CD4-positive, CD25-positive, alpha-beta regulatory T cell (primary cell): ENCODE measurements around the gene CALM3. TPM values are rescaled to one million over a fixed set of nuclear protein-coding genes. Genes with fewer than 3 reads are reported as not detected.

ENCODE experiments used
- ATAC-seq, 2 donors: fragments of 150-1000 bp; cut with Tn5 transposase; one replicate each; pipeline ENCODE4 v1.10.0; 2021; ENCODE audit warnings: low read depth in 2 of 2, moderate number of reproducible peaks in 2 of 2, moderate library complexity in 1 of 2
- DNase-seq, 3 donors: peaks; one replicate each; pipeline versions ENCODE4 v3.0.0 to v3.0.0-alpha.2; 2012 to 2022; ENCODE audit warnings: mixed read lengths in 1 of 3
- H3K27ac ChIP-seq: one replicate; pipeline ENCODE4 v1.7.0; 2013; ENCODE audit warnings: mild to moderate bottlenecking, low read length; ENCODE audit not compliant: insufficient read depth, poor library complexity, severe bottlenecking
- H3K27me3 ChIP-seq: one replicate; pipeline ENCODE4 v1.7.0; 2013; ENCODE audit warnings: low read length; ENCODE audit not compliant: control insufficient read depth, insufficient read depth
- H3K36me3 ChIP-seq: one replicate; pipeline ENCODE4 v1.7.0; 2013; ENCODE audit warnings: mild to moderate bottlenecking, low read length, moderate library complexity; ENCODE audit not compliant: control insufficient read depth, insufficient read depth
- H3K4me1 ChIP-seq: 2 replicates; pipeline ENCODE4 v1.7.0; 2013; ENCODE audit warnings: mild to moderate bottlenecking, low read length; ENCODE audit not compliant: insufficient read depth, control insufficient read depth, poor library complexity, severe bottlenecking
- H3K4me3 ChIP-seq: one replicate; pipeline ENCODE4 v1.7.0; 2013; ENCODE audit warnings: low read depth, mild to moderate bottlenecking, low read length, moderate library complexity
- H3K9me3 ChIP-seq, 2 experiments: 1 replicate in 1 of 2; 2 replicates in 1 of 2; pipeline ENCODE4 v1.7.0; 2013; ENCODE audit warnings: low read length in 2 of 2, mild to moderate bottlenecking in 1 of 2, moderate library complexity in 1 of 2; ENCODE audit not compliant: control insufficient read depth in 2 of 2
- H3K27ac Mint-ChIP-seq, 3 donors: one replicate each; pipeline ENCODE4 v1.8.0; 2020 to 2022; ENCODE audit warnings: mild to moderate bottlenecking in 3 of 3, mixed read lengths in 3 of 3, moderate library complexity in 2 of 3
- H3K27me3 Mint-ChIP-seq: one replicate; pipeline ENCODE4 v1.8.0; 2022; ENCODE audit warnings: mild to moderate bottlenecking, mixed read lengths
- H3K36me3 Mint-ChIP-seq: one replicate; pipeline ENCODE4 v1.8.0; 2020; ENCODE audit warnings: mixed read lengths
- H3K4me1 Mint-ChIP-seq, 4 donors: one replicate each; pipeline ENCODE4 v1.8.0; 2020 to 2022; ENCODE audit warnings: mixed read lengths in 4 of 4, mild to moderate bottlenecking in 1 of 4
- H3K4me3 Mint-ChIP-seq, 4 donors: one replicate each; pipeline ENCODE4 v1.8.0; 2020 to 2022; ENCODE audit warnings: mild to moderate bottlenecking in 4 of 4, mixed read lengths in 4 of 4, moderate library complexity in 3 of 4
- H3K9me3 Mint-ChIP-seq, 7 donors: one replicate each; pipeline ENCODE4 v1.8.0; 2020 to 2022; ENCODE audit warnings: mixed read lengths in 7 of 7, mild to moderate bottlenecking in 3 of 7, moderate library complexity in 2 of 7
- polyA plus RNA-seq, 4 donors: library from polyadenylated mRNA; unstranded; fragments of 300-500 nt; fragmentation: Illumina TruSeq; gene quantifications; one replicate each; pipeline ENCODE4 v1.2.3, GENCODE V29; 2021
- total RNA-seq: library from RNA; stranded (reverse); gene quantifications from one replicate; pipeline ENCODE4 v1.2.3, GENCODE V29; 2022

The CALM3 gene
- total and polyA plus RNA-seq, 5 donors from 2014 or later = 207 to 361 (median 286) TPM

DNA sequence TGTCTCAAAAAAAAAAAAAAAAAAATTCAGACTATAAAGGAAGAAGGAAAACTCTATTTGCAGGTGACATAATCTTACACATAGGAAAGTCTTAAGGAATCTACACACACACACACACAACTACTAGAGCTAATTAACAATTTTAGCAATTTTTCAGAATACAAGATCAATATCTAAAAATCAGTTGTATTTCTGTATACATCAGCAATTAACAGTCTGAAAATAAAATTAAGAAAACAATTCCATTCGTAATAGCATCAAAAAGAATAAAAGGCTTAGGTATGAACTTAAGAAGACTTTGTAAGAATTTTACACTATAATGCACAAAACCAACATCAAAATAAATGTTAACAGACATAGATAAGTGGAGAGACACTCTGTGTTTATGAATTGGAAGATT is 15.6 kb upstream of the CALM3 start:
- Histone ChIP-seq H3K27me3 (no peaks in the 10 kb centered on the region), H3K4me1 (peaks cover 6% of the 10 kb centered on the region), H3K36me3 (no peaks in the 10 kb centered on the region), H3K27ac (no peak overlapping the region), H3K4me3 (no peak overlapping the region), H3K9me3 (no peaks in the 10 kb centered on the region)
- Mint-ChIP-seq H3K27ac (no peak overlapping the region), H3K27me3 (peaks cover 8% of the 10 kb centered on the region), H3K4me3 (no peak overlapping the region), H3K9me3 (peaks cover 0 to 1% (median 0%) of the 10 kb centered on the region in 7 donors), H3K4me1 (peaks cover 8 to 21% (median 14%) of the 10 kb centered on the region in 4 donors), H3K36me3 (no peaks in the 10 kb centered on the region)
- ATAC-seq (no peak), DNase-seq (no peak)

DNA sequence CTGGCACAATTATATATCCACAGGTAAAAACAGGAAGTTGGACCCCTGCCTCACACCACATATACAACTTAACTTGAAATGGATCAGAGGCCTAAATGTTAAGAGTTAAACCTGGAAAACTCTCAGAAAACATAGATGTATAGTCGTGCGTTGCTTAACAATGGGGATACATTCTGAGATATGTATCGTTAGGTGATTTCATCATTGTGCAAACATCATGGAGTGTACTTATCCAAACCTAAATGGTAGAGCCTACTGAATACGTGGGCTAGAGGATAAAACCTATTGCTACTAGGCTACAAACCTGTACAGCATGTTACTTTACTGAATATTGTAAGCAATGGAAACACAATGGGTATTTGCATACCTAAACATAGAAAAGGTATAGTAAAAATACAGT is 14.8 kb upstream of the CALM3 start:
- Histone ChIP-seq H3K27ac (no peak overlapping the region), H3K4me1 (peaks cover 6% of the 10 kb centered on the region), H3K4me3 (no peak overlapping the region), H3K9me3 (no peaks in the 10 kb centered on the region), H3K36me3 (no peaks in the 10 kb centered on the region), H3K27me3 (no peaks in the 10 kb centered on the region)
- peaks cover 8 to 19% (median 13%) of the 10 kb centered on the region in 4 donors for H3K4me1 Mint-ChIP-seq
- H3K4me3 Mint-ChIP-seq = no peak overlapping the region
- peaks cover 8% of the 10 kb centered on the region for H3K27me3 Mint-ChIP-seq
- H3K9me3 Mint-ChIP-seq = no peaks in the 10 kb centered on the region
- no peak overlapping the region for H3K27ac Mint-ChIP-seq
- DNase-seq = no peak
- H3K36me3 Mint-ChIP-seq = no peaks in the 10 kb centered on the region
- no peak for ATAC-seq

DNA sequence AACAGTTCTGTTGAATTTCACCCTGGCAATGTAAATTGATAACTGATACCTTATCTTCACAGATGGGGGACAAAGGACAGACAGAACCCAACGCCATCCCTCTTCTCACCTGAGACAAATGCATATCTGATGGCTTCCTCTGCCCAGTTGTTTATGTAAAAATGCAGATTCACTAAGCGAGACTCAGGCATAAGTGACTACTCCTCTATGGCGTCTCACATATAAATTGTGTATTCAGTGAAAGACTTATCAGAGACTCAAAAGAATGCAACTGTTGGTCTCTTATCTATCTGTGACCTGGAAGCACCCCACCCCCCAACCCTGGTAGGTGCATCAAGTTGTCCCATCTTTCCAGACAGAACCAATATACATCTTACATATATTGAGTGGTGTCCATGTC is 13.3 kb upstream of the CALM3 start:
- H3K36me3 ChIP-seq = no peaks in the 10 kb centered on the region
- H3K9me3 ChIP-seq = no peaks in the 10 kb centered on the region
- Mint-ChIP-seq H3K4me1 (peaks cover 8 to 17% (median 12%) of the 10 kb centered on the region in 4 donors), H3K4me3 (no peak overlapping the region), H3K9me3 (no peaks in the 10 kb centered on the region), H3K27ac (no peak overlapping the region), H3K27me3 (peaks cover 8% of the 10 kb centered on the region), H3K36me3 (no peaks in the 10 kb centered on the region)
- H3K4me3 ChIP-seq = no peak overlapping the region
- DNase-seq = no peak
- H3K27me3 ChIP-seq = no peaks in the 10 kb centered on the region
- no peak for ATAC-seq
- H3K27ac ChIP-seq = no peak overlapping the region
- H3K4me1 ChIP-seq = peaks cover 6% of the 10 kb centered on the region

GRCh38 chr19:46591254-46591653 is 9.9 kb upstream of the CALM3 start:
- no peaks in the 10 kb centered on the region for H3K4me1 Mint-ChIP-seq
- ATAC-seq (no peak), DNase-seq (no peak)
- Histone ChIP-seq H3K9me3 (no peaks in the 10 kb centered on the region), H3K36me3 (no peaks in the 10 kb centered on the region), H3K4me1 (no peaks in the 10 kb centered on the region), H3K27me3 (no peaks in the 10 kb centered on the region), H3K27ac (no peak overlapping the region), H3K4me3 (no peak overlapping the region)
- H3K9me3 Mint-ChIP-seq = no peaks in the 10 kb centered on the region
- no peak overlapping the region for H3K4me3 Mint-ChIP-seq
- H3K36me3 Mint-ChIP-seq = no peaks in the 10 kb centered on the region
- H3K27ac Mint-ChIP-seq = no peak overlapping the region
- no peaks in the 10 kb centered on the region for H3K27me3 Mint-ChIP-seq

DNA sequence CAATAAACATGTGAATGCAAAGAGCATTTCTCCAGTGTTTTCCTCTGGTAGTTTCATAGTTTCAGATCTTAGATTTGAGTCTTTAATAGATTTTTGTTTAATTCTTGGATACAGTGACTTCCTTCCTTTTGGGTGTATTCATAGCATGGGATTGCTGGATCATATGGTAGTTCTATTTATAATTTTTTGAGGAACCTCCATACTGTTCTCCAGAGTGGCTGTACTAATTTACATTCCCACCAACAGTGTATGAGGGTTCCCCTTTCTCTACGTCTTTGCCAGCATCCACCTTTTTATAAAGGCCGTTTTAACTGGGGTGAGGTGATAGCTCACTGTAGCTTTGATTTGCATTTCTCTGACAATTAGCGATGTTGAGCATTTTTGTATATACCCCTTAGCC is 9.3 kb upstream of the CALM3 start:
- Histone ChIP-seq H3K27me3 (no peaks in the 10 kb centered on the region), H3K9me3 (no peaks in the 10 kb centered on the region), H3K27ac (no peak overlapping the region), H3K4me3 (no peak overlapping the region), H3K36me3 (no peaks in the 10 kb centered on the region), H3K4me1 (no peaks in the 10 kb centered on the region)
- DNase-seq (no peak), ATAC-seq (no peak)
- H3K4me3 Mint-ChIP-seq = no peak overlapping the region
- no peaks in the 10 kb centered on the region for H3K27me3 Mint-ChIP-seq
- H3K9me3 Mint-ChIP-seq = no peaks in the 10 kb centered on the region
- peak overlapping the region in 1 of 3 donors; percentile 12 for H3K27ac Mint-ChIP-seq
- no peaks in the 10 kb centered on the region for H3K4me1 Mint-ChIP-seq
- no peaks in the 10 kb centered on the region for H3K36me3 Mint-ChIP-seq

DNA sequence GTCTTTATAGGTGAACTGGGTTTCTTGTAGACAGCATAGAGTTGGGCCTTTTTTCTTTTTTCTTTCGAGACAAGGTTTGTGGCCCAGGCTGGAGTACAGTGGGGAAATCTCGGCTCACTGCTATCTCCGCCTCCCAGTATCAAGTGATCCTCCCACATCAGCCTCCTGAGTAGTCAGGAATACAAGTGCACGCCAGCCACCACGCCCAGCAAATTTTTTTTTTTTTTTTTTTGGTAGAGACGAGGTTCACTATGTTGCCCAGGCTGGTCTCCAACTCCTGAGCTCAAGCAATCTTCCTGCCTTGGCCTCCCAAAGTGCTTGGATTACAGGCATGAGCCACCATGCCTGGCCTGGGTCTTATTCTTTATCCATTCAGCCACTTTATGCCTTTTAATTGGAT is 5.1 kb upstream of the CALM3 start:
- peaks cover 0 to 11% (median 5%) of the 10 kb centered on the region in 7 donors for H3K9me3 Mint-ChIP-seq
- H3K36me3 Mint-ChIP-seq = peaks cover 9% of the 10 kb centered on the region
- no peak overlapping the region for H3K4me3 ChIP-seq
- H3K27ac ChIP-seq = no peak overlapping the region
- no peak overlapping the region for H3K4me3 Mint-ChIP-seq
- no peak for ATAC-seq
- H3K4me1 Mint-ChIP-seq = peaks cover 5 to 18% (median 12%) of the 10 kb centered on the region in 4 donors
- peaks cover 8% of the 10 kb centered on the region for H3K4me1 ChIP-seq
- no peaks in the 10 kb centered on the region for H3K36me3 ChIP-seq
- H3K27me3 Mint-ChIP-seq = peaks cover 19% of the 10 kb centered on the region
- H3K27me3 ChIP-seq = no peaks in the 10 kb centered on the region
- peaks cover 6 to 9% of the 10 kb centered on the region in 2 experiments for H3K9me3 ChIP-seq
- DNase-seq = no peak
- H3K27ac Mint-ChIP-seq = no peak overlapping the region

- Mint-ChIP-seq H3K4me1 (peaks cover 7 to 30% (median 17%) of the 10 kb centered on the region in 4 donors), H3K4me3 (peak overlapping the region in 2 of 4 donors; percentile 26 to 97), H3K36me3 (peaks cover 9% of the 10 kb centered on the region), H3K27ac (peak overlapping the region in 1 of 3 donors; percentile 77), H3K27me3 (peaks cover 19% of the 10 kb centered on the region), H3K9me3 (peaks cover 0 to 11% (median 5%) of the 10 kb centered on the region in 7 donors)
- Histone ChIP-seq H3K36me3 (no peaks in the 10 kb centered on the region), H3K9me3 (peaks cover 6 to 9% of the 10 kb centered on the region in 2 experiments), H3K4me3 (no peak overlapping the region), H3K27me3 (no peaks in the 10 kb centered on the region), H3K27ac (no peak overlapping the region), H3K4me1 (peaks cover 21% of the 10 kb centered on the region)
- DNase-seq = no peak
- ATAC-seq = no peak
Observed at GRCh38 chr19:46598372-46598917, 2.7 kb upstream of the CALM3 start.

GRCh38 chr19:46599716-46600373 is 1.3 kb upstream of the CALM3 start:
- H3K9me3 ChIP-seq = peaks cover 6 to 9% of the 10 kb centered on the region in 2 experiments
- ATAC-seq (no peak), DNase-seq (no peak)
- H3K4me1 ChIP-seq = peaks cover 34% of the 10 kb centered on the region
- H3K36me3 ChIP-seq = no peaks in the 10 kb centered on the region
- peaks cover 10 to 43% (median 20%) of the 10 kb centered on the region in 4 donors for H3K4me1 Mint-ChIP-seq
- peak overlapping the region; percentile 92 to 100 (median 98) for H3K4me3 Mint-ChIP-seq
- H3K4me3 ChIP-seq = peak overlapping the region; percentile 92
- H3K36me3 Mint-ChIP-seq = peaks cover 9% of the 10 kb centered on the region
- H3K9me3 Mint-ChIP-seq = peaks cover 0 to 11% (median 5%) of the 10 kb centered on the region in 7 donors
- H3K27me3 Mint-ChIP-seq = peaks cover 19% of the 10 kb centered on the region
- peak overlapping the region; percentile 100 for H3K27ac Mint-ChIP-seq
- H3K27ac ChIP-seq = peak overlapping the region; percentile 99
- no peaks in the 10 kb centered on the region for H3K27me3 ChIP-seq
